Rectal smooth muscle tissue (tissue), 1 donor: Measurements from ENCODE around the gene PTPRD.

Source experiments
- H3K27ac ChIP-seq: one replicate; pipeline ENCODE4 v1.7.0; 2013; ENCODE audit warnings: low read depth, low read length, inconsistent platforms
- H3K27me3 ChIP-seq: one replicate; pipeline ENCODE4 v1.7.0; 2013; ENCODE audit warnings: low read length; ENCODE audit not compliant: control insufficient read depth, insufficient read depth
- H3K36me3 ChIP-seq: one replicate; pipeline ENCODE4 v1.7.0; 2013; ENCODE audit warnings: low read length; ENCODE audit not compliant: control insufficient read depth, insufficient read depth
- H3K4me1 ChIP-seq: one replicate; pipeline ENCODE4 v1.7.0; 2013; ENCODE audit warnings: low read length; ENCODE audit not compliant: control insufficient read depth, insufficient read depth
- H3K4me3 ChIP-seq: one replicate; pipeline ENCODE4 v1.7.0; 2013; ENCODE audit warnings: low read length
- H3K9ac ChIP-seq: one replicate; pipeline ENCODE4 v1.7.0; 2013; ENCODE audit warnings: low read length

The PTPRD gene

GRCh38 chr9:10127867-10128266, 484.9 kb downstream of the PTPRD start:
- no peak overlapping the region for H3K9ac ChIP-seq
- no peaks in the 10 kb centered on the region for H3K4me1 ChIP-seq
- H3K36me3 ChIP-seq: no peaks in the 10 kb centered on the region
- H3K27me3 ChIP-seq: no peaks in the 10 kb centered on the region
- no peak overlapping the region for H3K27ac ChIP-seq
- H3K4me3 ChIP-seq: no peak overlapping the region

GRCh38 chr9:10112798-10113197, 500.0 kb downstream of the PTPRD start:
- Histone ChIP-seq H3K4me3 (no peak overlapping the region), H3K36me3 (no peaks in the 10 kb centered on the region), H3K9ac (no peak overlapping the region), H3K4me1 (no peaks in the 10 kb centered on the region), H3K27ac (no peak overlapping the region), H3K27me3 (no peaks in the 10 kb centered on the region)

- Histone ChIP-seq H3K36me3 (no peaks in the 10 kb centered on the region), H3K27me3 (no peaks in the 10 kb centered on the region), H3K4me1 (no peaks in the 10 kb centered on the region), H3K27ac (no peak overlapping the region), H3K9ac (no peak overlapping the region), H3K4me3 (no peak overlapping the region)
Measured at GRCh38 chr9:10112070-10112469, 500.7 kb downstream of the PTPRD start.

- Histone ChIP-seq H3K36me3 (no peaks in the 10 kb centered on the region), H3K9ac (no peak overlapping the region), H3K27ac (no peak overlapping the region), H3K27me3 (no peaks in the 10 kb centered on the region), H3K4me3 (no peak overlapping the region), H3K4me1 (no peaks in the 10 kb centered on the region)
Measured at GRCh38 chr9:10108815-10109214, 504.0 kb downstream of the PTPRD start.

- no peaks in the 10 kb centered on the region for H3K27me3 ChIP-seq
- no peaks in the 10 kb centered on the region for H3K4me1 ChIP-seq
- H3K27ac ChIP-seq: no peak overlapping the region
- no peak overlapping the region for H3K9ac ChIP-seq
- H3K4me3 ChIP-seq: no peak overlapping the region
- no peaks in the 10 kb centered on the region for H3K36me3 ChIP-seq
Measured at GRCh38 chr9:10104774-10105173, 508.0 kb downstream of the PTPRD start.

GRCh38 chr9:10095208-10095607, 517.6 kb downstream of the PTPRD start:
- Histone ChIP-seq H3K36me3 (no peaks in the 10 kb centered on the region), H3K4me3 (no peak overlapping the region), H3K27ac (no peak overlapping the region), H3K4me1 (no peaks in the 10 kb centered on the region), H3K27me3 (no peaks in the 10 kb centered on the region), H3K9ac (no peak overlapping the region)

GRCh38 chr9:10094563-10094962, 518.2 kb downstream of the PTPRD start:
- Histone ChIP-seq H3K36me3 (no peaks in the 10 kb centered on the region), H3K4me1 (no peaks in the 10 kb centered on the region), H3K27ac (no peak overlapping the region), H3K27me3 (no peaks in the 10 kb centered on the region), H3K9ac (no peak overlapping the region), H3K4me3 (no peak overlapping the region)

- Histone ChIP-seq H3K4me3 (no peak overlapping the region), H3K27me3 (no peaks in the 10 kb centered on the region), H3K4me1 (no peaks in the 10 kb centered on the region), H3K27ac (no peak overlapping the region), H3K9ac (no peak overlapping the region), H3K36me3 (no peaks in the 10 kb centered on the region)
Measured at GRCh38 chr9:10080012-10080411, 532.8 kb downstream of the PTPRD start.

- H3K36me3 ChIP-seq: no peaks in the 10 kb centered on the region
- H3K9ac ChIP-seq: no peak overlapping the region
- no peaks in the 10 kb centered on the region for H3K4me1 ChIP-seq
- H3K27ac ChIP-seq: no peak overlapping the region
- no peaks in the 10 kb centered on the region for H3K27me3 ChIP-seq
- no peak overlapping the region for H3K4me3 ChIP-seq
Measured at GRCh38 chr9:10079284-10079964, 533.4 kb downstream of the PTPRD start.

- Histone ChIP-seq H3K9ac (no peak overlapping the region), H3K4me3 (no peak overlapping the region), H3K27ac (no peak overlapping the region), H3K4me1 (no peaks in the 10 kb centered on the region), H3K27me3 (no peaks in the 10 kb centered on the region), H3K36me3 (no peaks in the 10 kb centered on the region)
Measured at GRCh38 chr9:10071579-10071978, 541.2 kb downstream of the PTPRD start.

GRCh38 chr9:10062629-10063395, 550.0 kb downstream of the PTPRD start:
- Histone ChIP-seq H3K4me3 (no peak overlapping the region), H3K4me1 (no peaks in the 10 kb centered on the region), H3K36me3 (no peaks in the 10 kb centered on the region), H3K27ac (no peak overlapping the region), H3K9ac (no peak overlapping the region), H3K27me3 (no peaks in the 10 kb centered on the region)

- Histone ChIP-seq H3K27me3 (no peaks in the 10 kb centered on the region), H3K27ac (no peak overlapping the region), H3K36me3 (no peaks in the 10 kb centered on the region), H3K9ac (no peak overlapping the region), H3K4me3 (no peak overlapping the region), H3K4me1 (no peaks in the 10 kb centered on the region)
Measured at GRCh38 chr9:10059044-10059443, 553.8 kb downstream of the PTPRD start.

GRCh38 chr9:10055886-10056395, 556.9 kb downstream of the PTPRD start:
- H3K4me3 ChIP-seq: no peak overlapping the region
- no peak overlapping the region for H3K27ac ChIP-seq
- H3K9ac ChIP-seq: no peak overlapping the region
- H3K4me1 ChIP-seq: no peaks in the 10 kb centered on the region
- no peaks in the 10 kb centered on the region for H3K27me3 ChIP-seq
- no peaks in the 10 kb centered on the region for H3K36me3 ChIP-seq
